A549 (cell line): ENCODE results near the gene MTF1. TPM values are rescaled to one million over a fixed set of nuclear protein-coding genes. Genes with fewer than 3 reads are reported as not detected.
A peak's percentile ranks its signal among the peaks of the same experiment; 100 is the strongest.

Source experiments
- ATAC-seq, 2 experiments: fragments of 200-7000 bp in 1 of 2; fragments of >200 bp in 1 of 2; cut with Nextera tagmentation in 1 of 2; cut with Tn5 transposase in 1 of 2; 3 replicates each; pipeline versions ENCODE4 v1.8.0 to v1.9.1; 2018 to 2020; ENCODE audit warnings: mild to moderate bottlenecking in 1 of 2, moderate library complexity in 1 of 2
- CTCF ChIA-PET: fragments of 300-600 bp; sonication (Branson Sonifier 250); formaldehyde crosslinking; extraction: SDS; loops from one replicate; lab custom pipeline; 2021; ENCODE audit warnings: antibody characterized with exemption, inconsistent platforms; lab: Yijun Ruan, JAX
- POLR2A ChIA-PET: fragments of 350-600 bp; formaldehyde crosslinking; extraction: SDS; loops from one replicate; lab custom pipeline; 2021; ENCODE audit warnings: antibody characterized with exemption, inconsistent platforms; lab: Yijun Ruan, JAX
- DNase-seq, 2 experiments: peaks; one replicate each; pipeline versions ENCODE4 v3.0.0 to v3.0.0-alpha.2; 2011 to 2016; ENCODE audit warnings: low read depth in 1 of 2, low spot score in 1 of 2
- FAIRE-seq: peaks from 2 replicates; lab custom pipeline; 2011; peaks lifted over from hg19 to GRCh38; lab: Jason Lieb, UNC
- H3K27ac ChIP-seq, 2 experiments: fragments of >200 bp; sonication (Bioruptor Twin); formaldehyde crosslinking; 3 replicates each; pipeline ENCODE4 v1.5.1; 2016 to 2017
- H3K4me1 ChIP-seq: fragments of >200 bp; sonication (Bioruptor Twin); formaldehyde crosslinking; 3 replicates; pipeline ENCODE4 v1.6.1; 2016
- H3K4me2 ChIP-seq: fragments of >200 bp; sonication (Bioruptor Twin); formaldehyde crosslinking; 3 replicates; pipeline ENCODE4 v1.6.1; 2016
- H3K4me3 ChIP-seq: fragments of >200 bp; sonication (Bioruptor Twin); formaldehyde crosslinking; 3 replicates; pipeline ENCODE4 v1.5.1; 2016
- H3K9me3 ChIP-seq: fragments of >200 bp; sonication (Bioruptor Twin); formaldehyde crosslinking; 3 replicates; pipeline ENCODE4 v1.6.1; 2016
- ATOH8 ChIP-seq: fragments of 250-450 bp; sonication (Bioruptor Pico); IDR thresholded peaks from 2 replicates; pipeline ENCODE4 v1.5.0; 2020; ENCODE audit warnings: low read depth, mild to moderate bottlenecking, moderate library complexity
- CBX8 ChIP-seq: fragments of 200-600 bp; sonication (generic); IDR thresholded peaks from 2 replicates; pipeline ENCODE4 v1.6.1; 2016
- EHMT2 ChIP-seq: fragments of 200-600 bp; sonication (generic); IDR thresholded peaks from 2 replicates; pipeline ENCODE4 v1.6.1; 2016; ENCODE audit warnings: antibody characterized with exemption, low read depth, mild to moderate bottlenecking, moderate library complexity
- FOXS1 ChIP-seq: fragments of 250-450 bp; sonication (Bioruptor Pico); IDR thresholded peaks from 2 replicates; pipeline ENCODE4 v1.5.0; 2020; ENCODE audit warnings: mild to moderate bottlenecking, moderate library complexity
- HMGXB4 ChIP-seq: fragments of 250-450 bp; sonication (Bioruptor Pico); IDR thresholded peaks from 2 replicates; pipeline ENCODE4 v1.5.0; 2021; ENCODE audit warnings: mild to moderate bottlenecking, moderate library complexity, borderline replicate concordance
- REST ChIP-seq: fragments of 200-600 bp; sonication (generic); IDR thresholded peaks from 2 replicates; pipeline ENCODE4 v1.6.1; 2016; ENCODE audit warnings: antibody characterized with exemption, mild to moderate bottlenecking, moderate library complexity
- SMC3 ChIP-seq: fragments of >200 bp; sonication (Bioruptor Twin); formaldehyde crosslinking; IDR thresholded peaks from 3 replicates; pipeline ENCODE4 v1.6.1; 2018; ENCODE audit warnings: inconsistent platforms
- SREBF2 ChIP-seq: fragments of 450-650 bp; IDR thresholded peaks from 2 replicates; pipeline ENCODE4 v1.6.1; 2014; ENCODE audit warnings: mild to moderate bottlenecking, moderate library complexity
- WGBS: methylation state at CpG from one replicate; pipeline ENCODE4 v1.1.6; 2017; ENCODE audit errors: missing lambda C conversion rate; 5-methylcytosine and 5-hydroxymethylcytosine counted together
- polyA plus RNA-seq, 4 experiments: library from polyadenylated mRNA; depleted of rRNA in 3 of 4; stranded (reverse); fragments of >200 nt; fragmentation: RNase III in 1 of 4; extraction: RNeasy Plus Mini Kit Qiagen cat#74134 plus additional on column Dnase treatment in 1 of 4; gene quantifications; 2 replicates in 3 of 4; 3 replicates in 1 of 4; pipeline ENCODE4 v1.2.3, GENCODE V29; 2011 to 2017

The MTF1 gene
- polyA plus RNA-seq, 2 of the 4 experiments (the other 2 are of a cell fraction): 4.0 to 6.7 TPM

DNA sequence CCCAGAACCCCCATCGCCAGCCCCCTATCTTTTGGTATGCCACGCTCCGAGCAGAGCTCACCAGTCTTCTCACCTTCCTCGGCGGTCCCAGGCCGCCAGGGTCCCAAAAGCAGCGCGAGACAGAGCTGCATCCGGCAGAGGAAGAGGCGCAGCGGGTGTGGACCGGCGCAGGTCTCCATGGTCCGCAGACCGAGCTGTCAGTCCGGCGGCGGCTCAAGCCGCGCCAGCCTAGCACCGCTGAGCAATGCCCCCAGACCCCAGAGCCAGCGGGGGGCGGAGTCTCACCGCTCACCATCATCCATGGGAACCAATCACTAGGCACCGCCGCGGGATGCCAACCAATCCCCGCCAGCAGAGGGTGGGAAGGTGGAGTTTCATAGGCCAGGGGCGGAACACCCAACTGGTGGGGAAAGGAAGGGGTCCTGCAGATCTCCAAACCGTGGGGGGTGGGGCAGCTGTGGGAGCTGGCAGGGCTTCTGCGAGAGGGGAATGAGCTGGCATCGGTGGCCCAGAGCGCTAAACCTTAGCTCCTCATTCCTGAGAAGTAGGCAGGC, 94.4 kb downstream of the MTF1 start, which contains the start of gene EPHA10:
Gene EPHA10, minus strand, starts transcription at position 233 of the 554 bp plus-strand sequence. Its CDS starts 54 bp downstream, at position 179.
- TF ChIP-seq SREBF2: no peak
- no peak for TF ChIP-seq EHMT2
- Histone ChIP-seq H3K4me1 (no peaks in the 10 kb centered on the region), H3K27ac (no peak within 1 kb of the TSS), H3K9me3 (no peaks in the 10 kb centered on the region), H3K4me3 (peak within 1 kb of the TSS; percentile 38), H3K4me2 (peak within 1 kb of the TSS; percentile 94)
- CTCF ChIA-PET: interaction anchor here (1.0 to 1.7 kb wide), 3 partner anchors 10 to 24 kb away, joined by 3 read pairs; no protein-coding TSS in a partner anchor
- DNase-seq (no peak), ATAC-seq (peak in 1 of 2 experiments; percentile 48; a peak in 3 of 6 replicates), FAIRE-seq (no peak)
- POLR2A ChIA-PET: interaction anchor here (1.8 kb wide), 1 partner anchor 43 kb away, joined by 9 read pairs; the partner anchor contains the start of genes C1orf122 and YRDC
- 29% methylated on average over 12 of the region's 33 CpGs for WGBS

- 35% methylated on average over 19 of the region's 29 CpGs for WGBS
- no peaks in the 10 kb centered on the region for H3K4me1 ChIP-seq
- CTCF ChIA-PET: interaction anchor here (1.2 kb wide), 1 partner anchor 24 kb away, joined by 3 read pairs; no protein-coding TSS in a partner anchor
- POLR2A ChIA-PET: no interaction called here
- H3K4me3 ChIP-seq: no peak overlapping the region
- FAIRE-seq: no peak
- no peaks in the 10 kb centered on the region for H3K9me3 ChIP-seq
- no peak for DNase-seq
- TF ChIP-seq CBX8 (no peak), EHMT2 (peak; percentile 96), FOXS1 (0 out of 2 replicates have a peak, but pooled peaks have one; percentile 52), REST (peak; percentile 98), ATOH8 (CRISPR knock-in tag) (0 out of 2 replicates have a peak, but pooled peaks have one; percentile 40), HMGXB4 (no peak)
- H3K4me2 ChIP-seq: no peak overlapping the region
- ATAC-seq: peak; percentile 68 to 76; a peak in 5 of 6 replicates
- no peak overlapping the region for H3K27ac ChIP-seq
Measured at GRCh38 chr1:37764414-37764825, 95.0 kb downstream of the MTF1 start.

DNA sequence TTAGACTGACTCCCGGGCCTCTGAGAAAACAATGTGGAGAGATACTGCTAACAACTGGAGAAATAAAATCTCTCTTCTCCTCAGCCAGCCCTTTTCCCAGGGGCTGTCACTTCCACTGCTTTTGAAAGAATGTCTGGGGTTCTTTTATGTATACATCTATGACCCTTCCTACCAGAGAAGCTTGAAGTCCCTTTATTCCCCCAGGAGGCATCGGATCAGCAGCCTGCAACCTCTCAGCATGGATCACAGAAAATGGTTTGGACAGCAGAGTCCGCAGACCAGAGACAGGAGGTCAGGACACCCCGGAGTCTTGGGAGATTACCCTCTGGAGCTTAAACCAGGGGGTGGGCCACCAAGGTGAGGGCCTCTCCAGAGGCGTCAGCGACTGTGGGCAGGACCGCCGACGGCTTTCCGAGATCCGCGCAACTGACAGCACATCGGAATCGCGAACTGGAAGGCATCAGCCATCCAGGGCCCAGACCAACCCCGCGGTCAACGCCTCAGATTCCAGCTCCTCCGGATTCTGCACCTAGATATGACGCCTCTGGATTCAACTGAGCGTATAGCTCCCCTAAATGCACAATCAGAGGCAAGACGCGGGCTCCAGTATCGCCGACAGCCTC, 95.5 kb downstream of the MTF1 start:
- no peak overlapping the region for H3K4me3 ChIP-seq
- DNase-seq: no peak
- WGBS: 20% methylated on average over 3 of the region's 25 CpGs
- H3K4me2 ChIP-seq: no peak overlapping the region
- TF ChIP-seq REST (no peak), SMC3 (no peak)
- TF ChIP-seq, all 56 proteins: peak for 0
- Histone ChIP-seq H3K9me3 (no peaks in the 10 kb centered on the region), H3K4me1 (no peaks in the 10 kb centered on the region), H3K27ac (no peak overlapping the region)
- ChIA-PET POLR2A (no interaction called here), CTCF (interaction anchor here (1.2 to 1.6 kb wide), 2 partner anchors 9 to 23 kb away, joined by 3 to 4 read pairs; no protein-coding TSS in a partner anchor)
- no peak for FAIRE-seq
- ATAC-seq: no peak
